ENCODE data around the gene ARL8B.
A peak's percentile ranks its signal among the peaks of the same experiment; 100 is the strongest.
"Not testable (repeated sequence)": the region's sequence is repeated elsewhere in the genome, so short reads cannot be mapped to it uniquely, and the experiment has no call there.

ARL8B gene

GRCh38 chr3:5145120-5145519 lies 23.0 kb downstream of the ARL8B start:
- DNase-seq (ENCODE audit: low read depth) = no peak

GRCh38 chr3:5147152-5147551 lies 25.1 kb downstream of the ARL8B start:
- not testable (repeated sequence) for DNase-seq (ENCODE audit: low read depth)

- no peak for DNase-seq (ENCODE audit: low read depth)
Observed at GRCh38 chr3:5149306-5149880, 27.3 kb downstream of the ARL8B start.

GRCh38 chr3:5151586-5151985 lies 29.5 kb downstream of the ARL8B start:
- DNase-seq (ENCODE audit: low read depth) = no peak

GRCh38 chr3:5153074-5153473 lies 31.0 kb downstream of the ARL8B start:
- DNase-seq (ENCODE audit: low read depth) = no peak

- no peak for DNase-seq (ENCODE audit: low read depth)
Observed at GRCh38 chr3:5155241-5155640, 33.1 kb downstream of the ARL8B start.

GRCh38 chr3:5160321-5160720 lies 38.2 kb downstream of the ARL8B start:
- DNase-seq (ENCODE audit: low read depth) = no peak

GRCh38 chr3:5160940-5161858 lies 39.1 kb downstream of the ARL8B start:
- DNase-seq (ENCODE audit: low read depth) = peak; percentile 8

- DNase-seq (ENCODE audit: low read depth) = no peak
Observed at GRCh38 chr3:5162102-5162501, 40.0 kb downstream of the ARL8B start.

GRCh38 chr3:5165698-5166097 lies 43.6 kb downstream of the ARL8B start:
- DNase-seq (ENCODE audit: low read depth) = no peak

- DNase-seq (ENCODE audit: low read depth) = no peak
Observed at GRCh38 chr3:5166846-5167245, 44.8 kb downstream of the ARL8B start.

GRCh38 chr3:5168110-5168509 lies 46.0 kb downstream of the ARL8B start:
- DNase-seq (ENCODE audit: low read depth) = no peak

GRCh38 chr3:5169807-5170206 lies 47.7 kb downstream of the ARL8B start:
- no peak for DNase-seq (ENCODE audit: low read depth)

- no peak for DNase-seq (ENCODE audit: low read depth)
Observed at GRCh38 chr3:5170975-5171374, 48.9 kb downstream of the ARL8B start.

GRCh38 chr3:5172018-5172417 lies 49.9 kb downstream of the ARL8B start:
- DNase-seq (ENCODE audit: low read depth) = no peak

GRCh38 chr3:5179036-5179435 lies 56.9 kb downstream of the ARL8B start:
- DNase-seq (ENCODE audit: low read depth) = not testable (repeated sequence)

GRCh38 chr3:5181469-5182141 lies 59.5 kb downstream of the ARL8B start:
- no peak for DNase-seq (ENCODE audit: low read depth)

GRCh38 chr3:5183714-5184113 lies 61.6 kb downstream of the ARL8B start:
- DNase-seq (ENCODE audit: low read depth) = not testable (repeated sequence)

- no peak for DNase-seq (ENCODE audit: low read depth)
Observed at GRCh38 chr3:5184499-5184898, 62.4 kb downstream of the ARL8B start.

GRCh38 chr3:5185093-5185673 lies 63.1 kb downstream of the ARL8B start:
- DNase-seq (ENCODE audit: low read depth) = no peak

GRCh38 chr3:5186089-5186857 lies 64.2 kb downstream of the ARL8B start:
- no peak for DNase-seq (ENCODE audit: low read depth)

- no peak for DNase-seq (ENCODE audit: low read depth)
Observed at GRCh38 chr3:5186858-5187155, 64.7 kb downstream of the ARL8B start.

Data from activated T-cell treated with anti-CD3 and anti-CD28 coated beads for 48 hours (primary cell).